UCSD-AML1 (cell line): Measurements from ENCODE around the gene PAQR3.
"Not testable (repeated sequence)": the region's sequence is repeated elsewhere in the genome, so short reads cannot be mapped to it uniquely, and the experiment has no call there.

ENCODE experiments used
- DNase-seq: peaks from one replicate; lab custom pipeline; 2025; ENCODE audit not compliant: unreplicated experiment; lab: John Stamatoyannopoulos, UW

PAQR3 gene

DNA sequence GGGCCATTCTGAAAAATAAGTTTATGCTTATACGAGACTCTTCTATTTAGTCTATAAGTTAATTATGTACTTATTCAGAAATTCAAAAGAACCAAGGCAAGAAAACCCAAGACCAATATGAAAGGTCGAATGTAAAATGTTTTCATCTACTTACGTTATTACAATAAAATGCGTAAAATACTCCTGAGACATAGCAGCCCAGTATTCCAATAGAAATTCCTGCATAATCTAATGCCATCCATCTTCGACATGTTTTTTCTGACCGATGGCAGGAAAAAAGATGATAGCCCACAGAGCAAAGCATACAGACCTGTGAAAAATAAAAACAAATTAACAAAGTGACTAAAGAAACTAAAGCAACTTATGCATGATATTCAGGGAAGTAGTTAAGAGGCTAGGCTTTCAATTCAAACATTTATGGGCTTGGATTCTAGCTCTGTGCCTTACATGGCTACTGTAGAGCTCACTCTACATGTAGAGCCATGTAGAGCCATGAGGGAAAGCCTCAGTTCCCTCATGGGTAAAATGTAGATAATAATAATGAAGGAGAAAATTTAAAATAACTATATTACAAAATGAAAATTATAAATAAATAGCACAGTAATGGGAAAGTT is 9.1 kb downstream of the PAQR3 start:
- no peak for DNase-seq

GRCh38 chr4:78928835-78929234 is 10.4 kb downstream of the PAQR3 start:
- no peak for DNase-seq

DNA sequence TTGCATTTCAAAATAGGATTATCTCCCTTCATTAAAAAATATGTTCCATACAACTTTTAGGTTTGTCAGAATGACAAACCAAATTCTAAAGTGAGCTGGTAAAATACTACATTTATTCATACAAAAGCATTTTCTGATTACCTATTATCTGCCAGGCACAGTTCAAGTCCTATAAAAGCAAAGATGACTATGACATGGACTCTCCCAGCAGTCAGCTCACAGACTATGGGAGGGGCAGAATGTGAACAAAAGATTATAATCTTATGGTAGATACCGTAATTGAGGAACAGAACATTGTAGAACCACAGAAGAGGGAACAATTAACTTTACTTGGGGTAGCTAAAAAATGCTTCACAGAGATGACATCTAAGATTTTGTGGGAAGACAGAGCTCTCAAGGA is 12.4 kb downstream of the PAQR3 start:
- no peak for DNase-seq

GRCh38 chr4:78923464-78924312 is 15.6 kb downstream of the PAQR3 start:
- no peak for DNase-seq

DNA sequence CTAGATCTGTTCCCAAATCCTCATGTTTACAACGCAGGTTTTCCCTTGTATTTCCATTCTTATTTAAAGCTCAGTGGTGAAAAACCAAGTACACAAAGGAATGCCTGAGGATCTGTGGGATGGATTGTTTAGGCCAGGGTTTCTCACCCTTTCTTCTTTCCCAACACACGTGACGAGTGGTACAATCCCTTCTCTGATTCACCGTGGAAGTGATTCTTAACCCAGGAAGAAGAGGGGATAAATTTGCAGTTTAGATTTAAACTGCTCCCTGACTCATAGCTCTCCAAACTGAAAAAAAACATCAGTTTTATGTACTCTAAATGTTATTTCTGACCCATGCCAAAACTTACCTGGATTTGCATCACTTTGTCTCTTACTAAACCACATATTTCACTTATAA is 17.0 kb downstream of the PAQR3 start:
- DNase-seq = no peak

GRCh38 chr4:78910612-78911011 is 28.6 kb downstream of the PAQR3 start:
- no peak for DNase-seq

- DNase-seq = not testable (repeated sequence)
Measured at GRCh38 chr4:78908974-78909373, 30.3 kb downstream of the PAQR3 start.

- no peak for DNase-seq
Measured at GRCh38 chr4:78907638-78908037, 31.6 kb downstream of the PAQR3 start.

GRCh38 chr4:78904143-78904542 is 35.1 kb downstream of the PAQR3 start:
- DNase-seq = no peak

DNA sequence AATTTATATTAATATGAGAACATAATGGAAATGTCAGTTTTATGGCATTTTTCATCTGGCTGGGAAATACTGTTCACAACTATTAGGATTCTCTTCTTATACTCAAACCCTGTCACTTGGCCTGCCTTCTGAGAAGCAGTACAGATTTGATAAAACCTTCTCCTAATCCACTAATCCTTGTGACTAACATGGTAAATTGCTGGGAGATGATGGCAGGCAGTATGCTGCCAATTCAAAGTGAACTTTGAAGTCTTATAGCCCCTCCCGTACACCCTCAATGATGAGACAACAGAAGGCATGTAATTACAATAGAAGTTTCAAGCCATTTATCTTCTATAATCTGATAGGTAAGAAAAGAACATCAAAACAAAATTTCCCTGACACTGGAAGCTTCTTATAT is 36.9 kb downstream of the PAQR3 start:
- no peak for DNase-seq

DNA sequence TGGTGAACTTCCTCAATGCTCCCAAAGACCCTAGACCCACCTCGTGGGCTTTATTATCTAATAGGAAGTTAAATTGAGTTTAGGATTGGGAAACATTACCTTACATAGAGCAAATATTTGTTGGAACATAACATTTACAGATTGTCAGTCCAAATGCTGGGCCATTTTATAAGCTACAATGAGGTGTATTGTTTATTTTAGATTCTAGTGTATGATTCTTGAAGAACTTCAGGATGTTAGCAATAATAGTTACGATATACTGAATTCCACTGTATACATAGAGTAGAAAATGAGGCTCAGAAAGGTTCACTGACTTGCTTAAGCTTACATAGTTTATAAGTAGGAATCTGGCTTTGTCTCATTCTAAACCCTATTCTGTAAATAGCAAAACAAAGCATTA is 37.4 kb downstream of the PAQR3 start:
- DNase-seq = no peak

GRCh38 chr4:78899302-78899701 is 39.9 kb downstream of the PAQR3 start:
- DNase-seq = no peak

- DNase-seq = no peak
Measured at GRCh38 chr4:78889955-78890354, 49.3 kb downstream of the PAQR3 start.

- DNase-seq = no peak
Measured at GRCh38 chr4:78885598-78885997, 53.6 kb downstream of the PAQR3 start.

DNA sequence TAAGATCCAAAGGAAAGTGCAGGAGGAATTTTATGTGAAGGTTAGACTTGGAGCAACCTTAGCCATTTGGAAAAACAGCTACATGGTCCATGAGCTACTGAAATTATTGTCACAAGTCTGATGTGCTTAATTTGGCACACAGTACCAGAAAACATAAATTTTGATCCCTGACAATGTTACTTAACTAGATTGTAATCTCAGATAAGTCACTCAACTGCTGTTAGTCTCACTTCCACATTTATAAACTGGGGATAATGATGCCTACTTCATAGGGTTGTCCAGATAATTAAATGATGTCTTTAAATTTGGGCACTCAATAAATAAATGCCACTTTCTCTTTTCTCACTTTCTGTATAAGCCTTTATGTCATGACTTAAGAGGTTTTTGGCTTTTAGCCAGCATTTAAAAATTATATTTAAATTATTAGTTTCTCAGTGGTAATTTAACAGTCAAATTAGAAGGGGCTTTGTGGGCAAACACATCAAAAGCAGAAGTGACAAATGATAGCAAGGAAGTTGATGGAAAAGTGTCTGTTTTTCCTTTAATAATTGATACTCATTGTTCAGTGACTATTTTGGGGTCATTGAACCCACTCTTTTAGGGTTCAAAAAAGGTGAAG is 58.3 kb downstream of the PAQR3 start:
- no peak for DNase-seq

DNA sequence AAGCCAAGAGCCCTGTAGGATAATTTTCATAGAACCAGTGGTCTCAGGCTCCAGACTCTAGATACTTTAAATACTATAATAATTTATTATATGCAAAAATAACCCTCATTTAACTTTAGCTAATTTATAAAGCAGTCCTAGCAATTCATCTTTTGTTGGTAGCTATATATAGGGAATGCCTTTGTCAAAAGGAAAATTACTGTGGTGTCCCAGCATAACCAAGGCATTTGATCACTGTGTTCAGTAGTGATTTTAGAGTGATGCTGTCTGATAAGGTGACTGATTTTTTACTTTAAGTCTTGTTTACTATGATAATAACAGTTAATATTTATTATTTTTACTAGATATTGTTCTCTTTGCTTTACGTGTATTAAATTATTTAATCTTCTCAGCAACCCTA is 61.2 kb downstream of the PAQR3 start:
- DNase-seq = no peak

GRCh38 chr4:78876568-78877320 is 62.5 kb downstream of the PAQR3 start:
- DNase-seq = no peak

GRCh38 chr4:78870056-78870455 is 69.2 kb downstream of the PAQR3 start:
- no peak for DNase-seq

DNA sequence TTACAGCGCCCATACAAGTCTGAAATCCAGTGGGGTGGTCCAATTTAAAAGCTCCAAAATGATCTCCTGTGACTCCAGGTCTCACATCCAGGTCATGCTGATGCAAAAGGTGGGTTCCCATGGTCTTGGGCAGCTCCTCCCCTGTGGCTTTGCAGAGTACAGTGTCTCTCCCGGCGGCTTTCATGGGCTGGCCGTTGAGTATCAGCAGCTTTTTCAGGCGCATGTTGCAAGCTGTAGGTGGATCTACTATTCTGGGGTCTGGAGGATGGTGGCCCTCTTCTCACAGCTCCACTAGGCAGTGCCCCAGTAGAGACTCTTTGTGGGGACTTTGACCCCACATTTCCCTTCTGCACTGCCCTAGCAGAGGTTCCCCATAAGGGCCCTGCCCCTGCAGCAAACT is 70.5 kb downstream of the PAQR3 start:
- not testable (repeated sequence) for DNase-seq

DNA sequence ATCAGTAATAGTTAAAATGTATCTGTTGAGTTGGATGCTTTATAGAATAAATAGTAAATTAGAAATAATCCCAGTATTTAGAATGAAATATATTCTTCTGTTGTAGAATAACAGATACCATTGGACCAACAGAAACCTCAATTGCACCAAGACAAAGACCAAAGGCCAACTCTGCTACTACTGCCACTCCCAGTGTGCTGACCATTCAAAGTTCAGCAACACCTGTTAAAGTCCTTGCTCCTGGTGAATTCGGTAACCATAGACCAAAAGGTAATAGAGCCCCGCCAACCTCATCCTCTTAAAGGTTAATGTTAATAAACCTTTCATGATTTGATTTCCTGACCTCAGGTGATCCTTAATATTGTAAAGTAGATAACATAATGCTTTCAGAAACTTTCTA is 73.8 kb downstream of the PAQR3 start:
- no peak for DNase-seq

DNA sequence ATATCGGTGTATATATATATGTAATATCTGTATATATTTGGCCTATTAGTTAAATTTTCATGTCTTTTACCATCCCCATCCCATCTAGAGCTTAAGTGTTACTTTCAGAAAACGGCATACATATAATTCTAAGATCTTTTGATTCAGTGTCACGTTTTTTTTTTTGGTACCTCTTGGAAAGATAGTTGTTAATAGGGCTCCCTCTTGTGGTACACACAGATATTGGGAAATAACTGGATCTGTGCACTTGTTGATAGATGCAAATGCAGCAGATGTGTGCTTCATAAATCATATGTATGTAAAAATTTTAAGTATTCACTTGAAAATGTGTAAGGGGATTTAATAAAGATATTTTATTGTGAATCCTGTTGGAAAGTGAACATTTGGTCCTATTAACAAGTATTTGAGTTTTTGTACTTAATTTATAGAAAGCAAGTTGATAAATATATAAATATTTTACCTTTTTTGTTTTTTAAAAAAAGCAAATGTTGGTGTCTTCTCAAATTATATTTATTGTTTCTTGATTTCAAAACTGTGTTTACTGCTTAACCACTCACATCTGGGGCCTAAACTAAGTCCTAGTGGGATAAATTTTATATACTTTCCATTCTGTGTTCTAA is 74.7 kb downstream of the PAQR3 start:
- DNase-seq = no peak
